Keratinocyte (primary cell): ENCODE data around the gene ALDOA. TPM values are rescaled to one million over a fixed set of nuclear protein-coding genes. Genes with fewer than 3 reads are reported as not detected.
A peak's percentile ranks its signal among the peaks of the same experiment; 100 is the strongest.

ENCODE experiments used
- DNase-seq: peaks from one replicate; pipeline ENCODE4 v3.0.0-alpha.2; 2011; ENCODE audit warnings: low read depth, missing footprints, low spot score
- FAIRE-seq: peaks from 2 replicates; lab custom pipeline; 2011; peaks lifted over from hg19 to GRCh38; lab: Jason Lieb, UNC
- H2AFZ ChIP-seq: 2 replicates; pipeline ENCODE4 v1.6.0; 2012; ENCODE audit warnings: low read length, control low read depth, inconsistent platforms; ENCODE audit not compliant: control insufficient read depth
- H3K27ac ChIP-seq: 2 replicates; pipeline ENCODE4 v1.5.1; 2011; ENCODE audit warnings: low read length; ENCODE audit not compliant: control insufficient read depth, insufficient read depth
- H3K27me3 ChIP-seq: 3 replicates; pipeline ENCODE4 v1.6.0; 2011; ENCODE audit warnings: low read length; ENCODE audit not compliant: control insufficient read depth, insufficient read depth; ENCODE audit errors: extremely low read depth
- H3K36me3 ChIP-seq, 2 experiments: 2 replicates in 1 of 2; 3 replicates in 1 of 2; pipeline ENCODE4 v1.5.1; 2011; ENCODE audit warnings: low read length in 2 of 2, mild to moderate bottlenecking in 1 of 2; ENCODE audit not compliant: control insufficient read depth in 2 of 2, insufficient read depth in 2 of 2; ENCODE audit errors: extremely low read depth in 1 of 2
- H3K4me1 ChIP-seq: 3 replicates; pipeline ENCODE4 v1.5.1; 2011; ENCODE audit warnings: low read length; ENCODE audit not compliant: control insufficient read depth, insufficient read depth; ENCODE audit errors: extremely low read depth
- H3K4me2 ChIP-seq: 3 replicates; pipeline ENCODE4 v1.6.0; 2011; ENCODE audit warnings: low read depth, low read length; ENCODE audit not compliant: control insufficient read depth, insufficient read depth; ENCODE audit errors: extremely low read depth
- H3K4me3 ChIP-seq, 3 experiments: fragments of 200-600 bp in 1 of 3; sonication (generic) in 1 of 3; 2 replicates in 2 of 3; 3 replicates in 1 of 3; pipeline ENCODE4 v1.5.1; 2011 to 2016; ENCODE audit warnings: low read length in 3 of 3, mild to moderate bottlenecking in 3 of 3, control low read depth in 2 of 3, inconsistent platforms in 1 of 3, low read depth in 1 of 3, mixed read lengths in 1 of 3, mixed run types in 1 of 3, moderate library complexity in 1 of 3; ENCODE audit not compliant: control insufficient read depth in 2 of 3, insufficient read depth in 2 of 3; ENCODE audit errors: extremely low read depth in 1 of 3
- H3K79me2 ChIP-seq: 2 replicates; pipeline ENCODE4 v1.6.0; 2012; ENCODE audit warnings: low read length; ENCODE audit not compliant: control insufficient read depth, insufficient read depth
- H3K9ac ChIP-seq: 3 replicates; pipeline ENCODE4 v1.6.0; 2011; ENCODE audit warnings: low read length; ENCODE audit not compliant: control insufficient read depth, insufficient read depth; ENCODE audit errors: extremely low read depth
- H3K9me1 ChIP-seq: 3 replicates; pipeline ENCODE4 v1.6.0; 2011; ENCODE audit warnings: low read length; ENCODE audit not compliant: control insufficient read depth, insufficient read depth; ENCODE audit errors: extremely low read depth
- H3K9me3 ChIP-seq: 2 replicates; pipeline ENCODE4 v1.5.1; 2012; ENCODE audit warnings: low read depth, low read length; ENCODE audit not compliant: control insufficient read depth
- H4K20me1 ChIP-seq: 3 replicates; pipeline ENCODE4 v1.6.0; 2011; ENCODE audit warnings: low read length; ENCODE audit not compliant: control insufficient read depth, insufficient read depth; ENCODE audit errors: extremely low read depth
- EZH2 ChIP-seq: IDR thresholded peaks from one replicate; pipeline ENCODE4 v1.6.1; 2012; ENCODE audit warnings: inconsistent platforms, mild to moderate bottlenecking, low read length, moderate library complexity
- dilution Hi-C: fragments of 300-500 bp; cut with MboI; formaldehyde crosslinking; loops from one replicate; pipeline ENCODE4 v1.7.0; 2020; ENCODE audit warnings: low sequenced_read_pairs; ENCODE audit not compliant: extremely low pct_ligation_motif_present
- polyA plus RNA-seq, 5 experiments: library from polyadenylated mRNA; depleted of rRNA in 3 of 5; stranded (reverse) in 3 of 5; stranded (forward) in 1 of 5; unstranded in 1 of 5; fragments of >200 nt; gene quantifications; 1 replicate in 1 of 5; 2 replicates in 3 of 5; 3 replicates in 1 of 5; pipeline versions ENCODE4 v1.2.1 to v1.2.3, GENCODE V29; 2011 to 2012; ENCODE audit warnings: missing spikeins in 2 of 5, low read depth in 1 of 5, low replicate concordance in 1 of 5
- TF ChIP-seq, protein P1 (sequence below), 3 experiments: IDR thresholded peaks in 1 of 3; conservative IDR thresholded peaks in 1 of 3; optimal IDR thresholded peaks in 1 of 3; 2 replicates in 2 of 3; 3 replicates in 1 of 3; pipeline versions ENCODE3 to v1.5.1; 2011; ENCODE audit warnings: low read length in 3 of 3, mild to moderate bottlenecking in 3 of 3, moderate library complexity in 2 of 3, control low read depth in 1 of 3, inconsistent platforms in 1 of 3; ENCODE audit not compliant: insufficient read depth in 2 of 3; ENCODE audit errors: extremely low read depth in 1 of 3

ALDOA gene
- polyA plus RNA-seq, 1 donor (not counting 4 experiments of a cell fraction or from before 2014, with no cell fraction given), result 800 TPM

DNA sequence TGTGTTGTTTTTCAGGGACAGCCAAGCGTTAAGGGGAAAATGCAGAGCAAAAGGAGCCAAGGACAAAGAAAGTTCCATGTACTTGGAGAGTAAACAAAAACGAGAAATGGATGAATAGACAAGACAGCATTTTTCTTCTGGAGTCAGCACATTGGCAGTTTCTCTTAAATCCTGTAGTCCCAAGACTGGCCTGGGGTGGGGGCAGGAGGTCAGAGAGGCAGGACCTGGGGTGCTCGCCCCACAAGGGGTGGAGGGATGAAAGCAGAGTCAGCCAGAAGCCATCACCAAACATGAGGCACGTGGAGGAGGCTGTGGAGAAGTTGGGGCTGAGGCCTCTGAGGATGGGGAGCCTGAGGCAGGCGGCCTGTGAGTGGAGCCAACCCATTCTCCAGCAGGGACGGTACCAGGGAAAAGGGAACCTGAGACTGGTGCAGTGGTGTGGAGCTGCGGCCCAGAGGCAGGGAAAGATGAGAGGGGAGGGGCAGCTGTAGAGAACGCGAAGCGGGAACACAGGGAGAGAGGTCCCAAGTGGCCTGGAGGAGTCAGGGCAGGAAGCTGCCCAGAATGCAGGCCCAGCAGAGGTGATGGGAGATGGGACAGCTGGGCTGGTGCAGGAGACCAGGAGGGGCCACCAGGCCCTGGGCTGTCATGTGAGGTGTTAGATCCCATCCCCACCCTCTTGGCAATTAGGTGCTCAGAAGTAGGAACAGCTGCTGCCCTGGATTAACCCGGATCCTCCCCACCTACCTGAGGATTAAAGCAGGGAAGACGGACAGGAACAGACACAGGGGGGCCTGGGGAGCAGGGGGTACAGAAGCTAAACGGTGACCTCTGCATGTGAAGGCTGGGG, 37.7 kb upstream of the ALDOA start:
- Histone ChIP-seq H3K36me3 (no peaks in the 10 kb centered on the region), H3K79me2 (no peaks in the 10 kb centered on the region), H3K27me3 (peaks cover 38% of the 10 kb centered on the region), H3K9me3 (no peaks in the 10 kb centered on the region), H3K9me1 (no peaks in the 10 kb centered on the region), H3K27ac (no peak overlapping the region), H3K4me3 (no peak overlapping the region), H3K4me2 (no peak overlapping the region), H4K20me1 (no peaks in the 10 kb centered on the region), H2AFZ (no peak overlapping the region), H3K4me1 (no peaks in the 10 kb centered on the region), H3K9ac (no peak overlapping the region)
- FAIRE-seq, result no peak
- TF ChIP-seq, protein P1, sequence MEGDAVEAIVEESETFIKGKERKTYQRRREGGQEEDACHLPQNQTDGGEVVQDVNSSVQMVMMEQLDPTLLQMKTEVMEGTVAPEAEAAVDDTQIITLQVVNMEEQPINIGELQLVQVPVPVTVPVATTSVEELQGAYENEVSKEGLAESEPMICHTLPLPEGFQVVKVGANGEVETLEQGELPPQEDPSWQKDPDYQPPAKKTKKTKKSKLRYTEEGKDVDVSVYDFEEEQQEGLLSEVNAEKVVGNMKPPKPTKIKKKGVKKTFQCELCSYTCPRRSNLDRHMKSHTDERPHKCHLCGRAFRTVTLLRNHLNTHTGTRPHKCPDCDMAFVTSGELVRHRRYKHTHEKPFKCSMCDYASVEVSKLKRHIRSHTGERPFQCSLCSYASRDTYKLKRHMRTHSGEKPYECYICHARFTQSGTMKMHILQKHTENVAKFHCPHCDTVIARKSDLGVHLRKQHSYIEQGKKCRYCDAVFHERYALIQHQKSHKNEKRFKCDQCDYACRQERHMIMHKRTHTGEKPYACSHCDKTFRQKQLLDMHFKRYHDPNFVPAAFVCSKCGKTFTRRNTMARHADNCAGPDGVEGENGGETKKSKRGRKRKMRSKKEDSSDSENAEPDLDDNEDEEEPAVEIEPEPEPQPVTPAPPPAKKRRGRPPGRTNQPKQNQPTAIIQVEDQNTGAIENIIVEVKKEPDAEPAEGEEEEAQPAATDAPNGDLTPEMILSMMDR (optimal IDR thresholded peaks at IDR 0.05 in 1 of 3, IDR thresholded peaks at IDR 0.05 in 1 of 3, conservative IDR thresholded peaks at IDR 0.05 in 1 of 3; ENCODE audit: extremely low read depth in 1 of 3, insufficient read depth in 2 of 3, low read length in 3 of 3), result no peak
- peak; percentile 1 for TF ChIP-seq EZH2
- dilution Hi-C loops, result no loop called here
- DNase-seq, result no peak

GRCh38 chr16:30028438-30029076, 37.0 kb upstream of the ALDOA start:
- TF ChIP-seq, protein P1 (optimal IDR thresholded peaks at IDR 0.05 in 1 of 3, IDR thresholded peaks at IDR 0.05 in 1 of 3, conservative IDR thresholded peaks at IDR 0.05 in 1 of 3; ENCODE audit: extremely low read depth in 1 of 3, insufficient read depth in 2 of 3, low read length in 3 of 3), result no peak
- no peak for TF ChIP-seq EZH2
- H3K27me3 ChIP-seq, result peaks cover 41% of the 10 kb centered on the region
- no peak overlapping the region for H3K9ac ChIP-seq
- no peak overlapping the region for H3K27ac ChIP-seq
- H3K4me2 ChIP-seq, result no peak overlapping the region
- H3K4me3 ChIP-seq, result no peak overlapping the region
- no peaks in the 10 kb centered on the region for H3K9me3 ChIP-seq
- DNase-seq (no peak), FAIRE-seq (no peak)
- no peaks in the 10 kb centered on the region for H4K20me1 ChIP-seq
- H3K9me1 ChIP-seq, result no peaks in the 10 kb centered on the region
- H3K36me3 ChIP-seq, result no peaks in the 10 kb centered on the region
- dilution Hi-C loops, result no loop called here
- no peak overlapping the region for H2AFZ ChIP-seq
- no peaks in the 10 kb centered on the region for H3K79me2 ChIP-seq
- H3K4me1 ChIP-seq, result no peaks in the 10 kb centered on the region
